ENCODE measurements around the gene PRRT1.

DNA sequence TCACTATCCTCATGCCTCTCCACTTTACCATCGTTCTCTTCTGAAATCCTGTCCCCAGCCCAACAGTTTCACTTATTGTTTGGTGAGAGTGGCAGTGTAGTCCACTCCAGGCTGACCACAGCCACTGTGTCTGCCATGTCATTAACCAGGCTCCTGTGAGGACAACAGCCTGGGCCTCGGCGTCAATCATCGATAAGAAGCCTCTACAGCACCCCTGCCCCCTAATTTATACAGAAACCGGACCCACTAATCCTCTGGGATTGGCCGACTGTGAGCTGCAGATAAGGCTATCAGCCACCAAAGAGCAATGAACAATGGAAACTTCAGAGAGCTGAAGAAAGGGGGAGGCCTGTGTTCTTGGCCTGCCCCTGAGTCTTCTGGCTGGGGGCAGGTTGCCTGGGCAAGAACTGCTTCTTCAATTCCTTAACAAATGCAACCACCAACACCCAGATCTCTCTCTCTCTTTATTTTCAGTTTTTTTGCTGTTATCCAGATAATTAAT is 16.1 kb upstream of the PRRT1 start:
- no peak for TF ChIP-seq EZH2 (IDR thresholded peaks at IDR 0.05)
- TF ChIP-seq, protein P1, sequence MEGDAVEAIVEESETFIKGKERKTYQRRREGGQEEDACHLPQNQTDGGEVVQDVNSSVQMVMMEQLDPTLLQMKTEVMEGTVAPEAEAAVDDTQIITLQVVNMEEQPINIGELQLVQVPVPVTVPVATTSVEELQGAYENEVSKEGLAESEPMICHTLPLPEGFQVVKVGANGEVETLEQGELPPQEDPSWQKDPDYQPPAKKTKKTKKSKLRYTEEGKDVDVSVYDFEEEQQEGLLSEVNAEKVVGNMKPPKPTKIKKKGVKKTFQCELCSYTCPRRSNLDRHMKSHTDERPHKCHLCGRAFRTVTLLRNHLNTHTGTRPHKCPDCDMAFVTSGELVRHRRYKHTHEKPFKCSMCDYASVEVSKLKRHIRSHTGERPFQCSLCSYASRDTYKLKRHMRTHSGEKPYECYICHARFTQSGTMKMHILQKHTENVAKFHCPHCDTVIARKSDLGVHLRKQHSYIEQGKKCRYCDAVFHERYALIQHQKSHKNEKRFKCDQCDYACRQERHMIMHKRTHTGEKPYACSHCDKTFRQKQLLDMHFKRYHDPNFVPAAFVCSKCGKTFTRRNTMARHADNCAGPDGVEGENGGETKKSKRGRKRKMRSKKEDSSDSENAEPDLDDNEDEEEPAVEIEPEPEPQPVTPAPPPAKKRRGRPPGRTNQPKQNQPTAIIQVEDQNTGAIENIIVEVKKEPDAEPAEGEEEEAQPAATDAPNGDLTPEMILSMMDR (IDR thresholded peaks at IDR 0.05) = no peak
